Vagina (tissue), 2 donors: ENCODE measurements around the gene SEC24D.

Experiments
- POLR2A ChIP-seq, 2 donors: fragments of 450-650 bp; IDR thresholded peaks; one replicate each; pipeline ENCODE4 v1.6.1; 2017; ENCODE audit warnings: antibody characterized with exemption in 2 of 2, mild to moderate bottlenecking in 2 of 2, moderate library complexity in 2 of 2
- TF ChIP-seq, protein P1 (sequence below), 3 experiments: fragments of 450-650 bp in 2 of 3; fragments of 200-600 bp in 1 of 3; sonication (generic) in 1 of 3; IDR thresholded peaks; one replicate each; pipeline ENCODE4 v1.5.1; 2017 to 2019; ENCODE audit warnings: antibody characterized with exemption in 3 of 3, mild to moderate bottlenecking in 2 of 3, moderate library complexity in 2 of 3

- TF ChIP-seq, protein P1, sequence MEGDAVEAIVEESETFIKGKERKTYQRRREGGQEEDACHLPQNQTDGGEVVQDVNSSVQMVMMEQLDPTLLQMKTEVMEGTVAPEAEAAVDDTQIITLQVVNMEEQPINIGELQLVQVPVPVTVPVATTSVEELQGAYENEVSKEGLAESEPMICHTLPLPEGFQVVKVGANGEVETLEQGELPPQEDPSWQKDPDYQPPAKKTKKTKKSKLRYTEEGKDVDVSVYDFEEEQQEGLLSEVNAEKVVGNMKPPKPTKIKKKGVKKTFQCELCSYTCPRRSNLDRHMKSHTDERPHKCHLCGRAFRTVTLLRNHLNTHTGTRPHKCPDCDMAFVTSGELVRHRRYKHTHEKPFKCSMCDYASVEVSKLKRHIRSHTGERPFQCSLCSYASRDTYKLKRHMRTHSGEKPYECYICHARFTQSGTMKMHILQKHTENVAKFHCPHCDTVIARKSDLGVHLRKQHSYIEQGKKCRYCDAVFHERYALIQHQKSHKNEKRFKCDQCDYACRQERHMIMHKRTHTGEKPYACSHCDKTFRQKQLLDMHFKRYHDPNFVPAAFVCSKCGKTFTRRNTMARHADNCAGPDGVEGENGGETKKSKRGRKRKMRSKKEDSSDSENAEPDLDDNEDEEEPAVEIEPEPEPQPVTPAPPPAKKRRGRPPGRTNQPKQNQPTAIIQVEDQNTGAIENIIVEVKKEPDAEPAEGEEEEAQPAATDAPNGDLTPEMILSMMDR (IDR thresholded peaks at IDR 0.05), result no peak
- no peak for TF ChIP-seq POLR2A (IDR thresholded peaks at IDR 0.05)
These were observed 1.2 kb upstream of the SEC24D start for GRCh38 chr4:118837121-118837507.
